IPS-20b (cell line): ENCODE measurements around the gene C5orf58.

Source experiments
- H3K27ac ChIP-seq: one replicate; pipeline ENCODE4 v1.5.1; 2013; ENCODE audit warnings: low read length
- H3K27me3 ChIP-seq: 2 replicates; pipeline ENCODE4 v1.6.1; 2013; ENCODE audit warnings: mild to moderate bottlenecking, low read length, inconsistent platforms; ENCODE audit not compliant: insufficient read depth
- H3K36me3 ChIP-seq: 2 replicates; pipeline ENCODE4 v1.6.1; 2013; ENCODE audit warnings: low read depth, mild to moderate bottlenecking, inconsistent platforms, low read length, moderate library complexity; ENCODE audit not compliant: insufficient read depth
- H3K4me1 ChIP-seq: 2 replicates; pipeline ENCODE4 v1.6.1; 2013; ENCODE audit warnings: mild to moderate bottlenecking, control low read depth, inconsistent platforms, low read length, moderate library complexity; ENCODE audit not compliant: insufficient read depth
- H3K4me3 ChIP-seq: 2 replicates; pipeline ENCODE4 v1.5.1; 2013; ENCODE audit warnings: mild to moderate bottlenecking, low read length, inconsistent platforms
- H3K9ac ChIP-seq: 2 replicates; pipeline ENCODE4 v1.6.1; 2013; ENCODE audit warnings: low read depth, mild to moderate bottlenecking, inconsistent platforms, low read length, moderate library complexity
- H3K9me3 ChIP-seq: 2 replicates; pipeline ENCODE4 v1.6.1; 2013; ENCODE audit warnings: mild to moderate bottlenecking, low read depth, low read length, inconsistent platforms; ENCODE audit not compliant: insufficient read depth

The C5orf58 gene

DNA sequence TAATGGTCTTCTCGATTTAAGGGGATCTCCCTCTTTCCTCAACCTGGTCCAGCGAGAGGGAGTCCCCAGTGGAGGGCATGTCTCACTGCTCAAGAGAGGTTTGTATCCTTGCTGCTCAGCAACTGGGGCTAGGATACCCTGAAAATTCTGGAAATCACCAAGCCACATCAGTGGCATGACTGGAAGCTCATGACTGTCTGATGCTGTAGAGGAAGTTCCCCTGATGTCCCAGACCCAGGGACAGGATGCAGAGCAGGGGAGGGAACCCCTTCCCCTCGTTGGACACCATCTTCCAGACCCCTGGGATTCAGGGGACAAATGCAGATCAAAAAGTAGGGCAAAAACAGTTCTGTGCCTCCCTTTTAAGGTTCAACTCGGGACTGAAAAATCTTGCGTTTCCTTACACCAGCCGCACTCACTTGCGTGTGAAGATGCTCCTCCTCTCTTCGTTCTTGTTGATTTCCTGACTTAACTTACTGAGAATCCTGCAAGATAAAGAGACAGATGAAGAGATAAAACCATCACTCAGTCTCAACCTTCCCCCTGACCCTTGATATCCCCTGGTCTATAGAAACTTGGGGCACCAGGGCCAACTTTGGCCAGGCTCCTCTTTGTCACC lies 42.7 kb downstream of the C5orf58 start:
- Histone ChIP-seq H3K9ac (no peak overlapping the region), H3K9me3 (no peaks in the 10 kb centered on the region), H3K4me1 (peaks cover 27% of the 10 kb centered on the region), H3K36me3 (no peaks in the 10 kb centered on the region), H3K27me3 (no peaks in the 10 kb centered on the region), H3K27ac (no peak overlapping the region), H3K4me3 (no peak overlapping the region)

DNA sequence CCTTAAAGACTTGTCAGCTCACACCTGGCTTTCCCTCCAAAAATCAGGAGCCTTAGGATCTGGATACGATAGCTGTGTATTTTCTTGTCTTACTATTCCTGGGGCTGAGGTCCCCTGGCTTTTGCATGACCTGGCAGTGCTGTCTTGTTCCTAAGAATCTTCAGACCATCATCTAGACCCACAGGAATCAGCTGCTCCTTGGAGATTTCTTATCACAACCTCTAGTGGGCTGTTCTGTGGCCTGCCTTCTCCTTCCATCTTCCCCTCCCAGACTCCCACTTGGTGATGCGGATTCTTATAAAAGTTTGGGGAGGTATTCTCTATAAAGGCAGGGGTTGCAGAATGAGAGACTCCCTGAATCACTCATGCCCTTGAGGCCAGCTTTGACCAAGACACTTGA lies 43.4 kb downstream of the C5orf58 start:
- Histone ChIP-seq H3K4me1 (peaks cover 28% of the 10 kb centered on the region), H3K9me3 (no peaks in the 10 kb centered on the region), H3K4me3 (no peak overlapping the region), H3K36me3 (no peaks in the 10 kb centered on the region), H3K27me3 (no peaks in the 10 kb centered on the region), H3K27ac (no peak overlapping the region), H3K9ac (no peak overlapping the region)

DNA sequence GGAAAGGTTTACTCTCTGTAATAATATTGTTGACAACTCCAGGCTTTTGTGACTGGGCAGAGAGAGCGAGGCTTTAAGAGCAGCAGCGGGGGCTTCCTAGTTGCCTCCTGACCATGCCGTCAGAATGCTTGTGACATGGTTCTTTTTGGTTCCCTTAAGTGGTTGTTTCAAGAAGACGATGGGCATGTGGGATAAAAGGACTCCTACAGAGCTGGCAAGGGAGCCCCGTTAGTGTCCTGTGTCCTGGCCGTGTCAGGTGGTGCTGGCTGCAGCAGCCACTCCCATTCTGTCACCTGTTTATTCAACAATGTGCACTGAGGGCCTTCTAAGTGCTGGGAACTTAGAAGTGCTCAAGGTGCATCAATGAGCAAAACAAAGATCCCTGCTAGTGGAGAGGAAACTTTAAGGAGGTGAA lies 45.1 kb downstream of the C5orf58 start:
- Histone ChIP-seq H3K9me3 (no peaks in the 10 kb centered on the region), H3K4me1 (peaks cover 28% of the 10 kb centered on the region), H3K27me3 (no peaks in the 10 kb centered on the region), H3K36me3 (no peaks in the 10 kb centered on the region), H3K9ac (no peak overlapping the region), H3K27ac (no peak overlapping the region), H3K4me3 (no peak overlapping the region)

DNA sequence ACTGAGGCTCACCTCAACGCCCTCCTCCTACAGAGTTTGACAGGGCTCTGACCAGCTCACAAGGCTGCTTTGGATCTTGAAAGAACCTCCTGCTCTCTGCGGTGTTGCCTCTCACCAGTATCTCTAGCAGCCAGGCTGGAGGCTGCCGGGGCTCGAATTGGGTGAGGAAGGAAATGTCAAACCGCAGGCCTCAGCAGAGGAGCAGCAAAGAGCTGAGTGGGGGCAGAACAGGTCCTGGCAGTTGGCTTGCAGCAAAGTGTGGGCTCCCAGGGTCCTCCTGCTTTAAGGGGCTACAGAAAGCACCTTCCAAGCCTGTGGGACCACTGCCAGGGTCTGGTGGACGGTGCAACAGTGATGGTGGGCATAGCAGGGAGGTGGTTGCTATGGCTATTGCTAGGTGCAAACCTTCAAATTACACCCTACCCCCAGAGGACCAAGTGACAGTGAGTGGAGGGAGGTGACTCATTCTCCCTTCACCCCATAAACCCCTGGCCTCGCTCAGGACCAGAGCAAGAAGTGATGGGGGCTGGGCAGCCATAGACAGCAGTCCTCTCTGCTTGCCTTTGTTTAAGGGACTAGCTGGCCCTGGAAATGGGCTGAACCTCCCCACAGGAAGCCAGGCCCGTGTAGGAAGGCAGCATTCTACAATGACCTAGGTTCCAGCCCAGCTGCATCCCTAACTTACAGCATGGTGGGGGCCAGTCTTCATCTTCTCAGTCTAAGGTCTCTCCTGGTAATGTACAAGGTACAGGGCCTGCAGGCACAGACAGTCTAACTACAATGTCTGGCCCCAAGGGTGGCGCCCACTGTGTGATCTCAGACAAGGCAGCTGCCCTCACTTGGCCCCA lies 46.0 kb downstream of the C5orf58 start:
- Histone ChIP-seq H3K27ac (no peak overlapping the region), H3K9me3 (no peaks in the 10 kb centered on the region), H3K27me3 (no peaks in the 10 kb centered on the region), H3K4me3 (no peak overlapping the region), H3K36me3 (no peaks in the 10 kb centered on the region), H3K4me1 (peaks cover 25% of the 10 kb centered on the region), H3K9ac (no peak overlapping the region)

DNA sequence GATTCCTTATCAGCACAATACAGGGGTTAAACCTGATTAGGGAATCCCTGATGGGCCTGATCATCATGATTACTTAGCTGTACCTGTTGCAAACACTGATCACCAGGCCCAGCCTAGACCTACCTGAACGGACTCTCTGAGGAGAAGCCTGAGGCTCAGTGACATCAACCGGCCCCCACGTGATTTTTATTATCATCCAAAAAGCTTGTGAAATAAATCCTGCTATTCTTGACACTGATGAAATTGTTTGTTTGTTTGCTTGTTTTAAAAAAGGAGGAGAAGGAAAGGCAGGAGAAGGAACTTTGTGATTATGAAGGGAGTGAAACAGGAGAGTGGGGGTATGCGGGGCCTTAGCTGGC lies 46.7 kb downstream of the C5orf58 start:
- no peak overlapping the region for H3K9ac ChIP-seq
- no peaks in the 10 kb centered on the region for H3K36me3 ChIP-seq
- peaks cover 5% of the 10 kb centered on the region for H3K9me3 ChIP-seq
- H3K4me3 ChIP-seq: no peak overlapping the region
- H3K4me1 ChIP-seq: peaks cover 25% of the 10 kb centered on the region
- H3K27me3 ChIP-seq: no peaks in the 10 kb centered on the region
- H3K27ac ChIP-seq: no peak overlapping the region

DNA sequence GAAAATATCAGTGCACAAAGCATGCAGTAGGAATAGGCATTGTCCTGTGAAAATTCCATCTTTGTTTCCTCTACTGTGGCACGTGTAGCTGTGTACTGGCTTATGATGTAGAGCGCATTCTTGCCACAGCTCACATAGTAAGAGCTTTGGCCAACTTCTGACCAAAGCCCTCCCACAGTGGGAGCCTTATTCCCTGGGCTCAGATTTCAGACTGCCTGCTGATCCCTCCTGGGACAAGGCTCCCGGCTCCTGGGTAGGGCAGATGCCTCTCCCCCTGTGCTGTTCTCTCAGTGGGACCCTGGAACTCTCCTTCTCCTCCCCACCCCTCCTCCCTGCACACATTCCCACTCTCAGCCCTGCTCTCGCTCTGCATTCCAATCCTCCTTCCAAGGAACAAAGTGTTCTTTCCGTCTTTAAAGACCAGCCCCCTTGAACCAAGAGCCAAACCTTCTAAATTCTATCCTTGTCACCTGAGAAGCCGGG lies 47.3 kb downstream of the C5orf58 start:
- Histone ChIP-seq H3K4me1 (peaks cover 25% of the 10 kb centered on the region), H3K9me3 (peaks cover 5% of the 10 kb centered on the region), H3K36me3 (no peaks in the 10 kb centered on the region), H3K4me3 (no peak overlapping the region; the same call in 1 of the 2 replicates), H3K27ac (no peak overlapping the region), H3K27me3 (no peaks in the 10 kb centered on the region), H3K9ac (0 out of 2 replicates have a peak overlapping the region, but pooled peaks have one; percentile 33)

DNA sequence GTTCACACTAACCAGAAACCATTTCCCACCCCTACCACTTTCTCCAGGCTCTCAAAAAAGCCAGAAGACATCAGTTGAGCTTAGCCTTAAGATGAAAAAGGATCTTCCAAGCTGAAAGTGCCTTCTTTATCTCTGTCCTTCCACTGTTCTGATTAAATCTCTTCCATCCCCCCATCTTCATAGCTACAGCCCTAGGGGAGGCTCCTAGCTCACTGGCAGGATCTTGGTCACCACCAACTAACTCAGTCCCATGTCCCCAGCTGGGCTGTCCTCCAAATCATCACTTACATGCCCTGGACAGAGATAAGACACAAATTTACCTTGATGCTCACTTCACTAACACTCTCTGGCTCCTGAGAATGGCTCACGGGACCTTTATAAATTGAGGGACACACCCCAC lies 50.5 kb downstream of the C5orf58 start:
- H3K9me3 ChIP-seq: peaks cover 5% of the 10 kb centered on the region
- H3K27ac ChIP-seq: no peak overlapping the region
- H3K9ac ChIP-seq: no peak overlapping the region
- H3K4me1 ChIP-seq: peaks cover 27% of the 10 kb centered on the region
- no peaks in the 10 kb centered on the region for H3K36me3 ChIP-seq
- no peak overlapping the region for H3K4me3 ChIP-seq
- no peaks in the 10 kb centered on the region for H3K27me3 ChIP-seq

DNA sequence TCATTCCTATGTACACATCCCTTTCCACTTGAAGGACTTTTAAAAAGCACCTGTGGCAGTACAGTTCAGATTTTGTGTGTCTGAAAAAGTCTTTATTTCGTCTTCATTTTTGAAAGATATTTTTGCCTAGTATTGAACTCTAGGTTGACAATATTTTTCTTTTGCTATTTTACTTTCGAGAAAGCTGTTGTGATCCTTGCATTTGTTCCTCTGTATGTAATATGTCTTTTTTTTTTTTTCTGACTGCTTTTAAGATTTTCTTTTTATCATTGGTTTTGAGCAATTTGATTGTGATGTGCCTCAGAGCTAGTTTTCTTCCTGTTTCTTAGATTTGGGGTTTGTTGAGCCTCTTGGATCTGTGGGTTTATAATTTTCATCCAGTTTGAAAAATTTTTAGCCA lies 51.4 kb downstream of the C5orf58 start:
- Histone ChIP-seq H3K9me3 (peaks cover 5% of the 10 kb centered on the region), H3K27ac (no peak overlapping the region), H3K4me3 (no peak overlapping the region), H3K4me1 (peaks cover 19% of the 10 kb centered on the region), H3K9ac (no peak overlapping the region), H3K36me3 (no peaks in the 10 kb centered on the region), H3K27me3 (no peaks in the 10 kb centered on the region)

DNA sequence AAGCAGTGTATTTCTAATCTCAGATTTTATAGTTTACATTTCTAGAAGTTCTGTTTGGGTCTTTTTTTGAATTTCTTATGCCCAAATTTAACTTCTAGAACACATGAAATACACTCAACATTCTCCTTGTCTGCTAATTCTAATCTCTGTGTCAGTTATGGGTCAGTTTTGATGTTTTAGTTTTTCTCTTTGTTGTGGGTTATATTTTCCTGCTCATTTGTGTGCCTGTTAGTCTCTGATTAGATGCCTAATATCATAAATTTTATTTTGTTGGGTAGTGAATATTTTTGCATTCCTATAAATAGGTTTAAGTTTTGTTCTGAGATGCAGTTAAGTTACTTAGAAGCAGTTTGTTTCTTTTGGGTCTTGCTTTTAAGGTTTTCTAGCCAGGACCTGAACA lies 52.4 kb downstream of the C5orf58 start:
- H3K27ac ChIP-seq: no peak overlapping the region
- peaks cover 9% of the 10 kb centered on the region for H3K9me3 ChIP-seq
- no peaks in the 10 kb centered on the region for H3K36me3 ChIP-seq
- H3K27me3 ChIP-seq: no peaks in the 10 kb centered on the region
- no peak overlapping the region for H3K9ac ChIP-seq
- H3K4me1 ChIP-seq: peaks cover 10% of the 10 kb centered on the region; the same call in 1 of the 2 replicates
- no peak overlapping the region for H3K4me3 ChIP-seq

DNA sequence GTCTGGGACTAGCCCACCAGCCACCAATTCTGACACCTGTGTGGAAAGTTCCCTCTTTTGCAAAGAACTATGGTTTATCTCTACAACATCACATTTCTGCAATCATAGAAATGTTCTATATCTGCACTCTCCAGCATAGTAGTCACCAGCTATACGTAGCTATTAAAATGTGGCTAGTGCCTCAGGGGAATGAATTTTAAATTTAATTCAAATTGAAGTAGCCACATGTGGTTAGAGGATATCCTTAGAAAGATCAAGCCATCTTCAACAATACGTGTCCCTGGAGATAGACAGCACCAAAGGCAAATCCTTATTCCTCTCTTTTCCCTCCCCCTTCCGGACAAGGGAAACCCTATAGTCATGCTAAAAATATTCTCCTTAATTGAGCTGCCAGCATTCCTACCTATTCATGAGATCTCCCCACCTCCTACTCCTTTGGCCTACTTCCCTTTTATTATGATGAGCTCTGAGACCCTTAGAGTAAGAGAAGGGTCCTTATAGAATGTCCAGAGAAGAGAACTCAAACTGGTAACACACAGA lies 53.7 kb downstream of the C5orf58 start:
- H3K27me3 ChIP-seq: no peaks in the 10 kb centered on the region
- H3K9ac ChIP-seq: no peak overlapping the region
- 0 out of 2 replicates have a peak overlapping the region, but pooled peaks have one; percentile 5 for H3K4me3 ChIP-seq
- no peak overlapping the region for H3K27ac ChIP-seq
- H3K9me3 ChIP-seq: peaks cover 14% of the 10 kb centered on the region
- H3K36me3 ChIP-seq: no peaks in the 10 kb centered on the region
- peaks cover 7% of the 10 kb centered on the region; the same call in 1 of the 2 replicates for H3K4me1 ChIP-seq

DNA sequence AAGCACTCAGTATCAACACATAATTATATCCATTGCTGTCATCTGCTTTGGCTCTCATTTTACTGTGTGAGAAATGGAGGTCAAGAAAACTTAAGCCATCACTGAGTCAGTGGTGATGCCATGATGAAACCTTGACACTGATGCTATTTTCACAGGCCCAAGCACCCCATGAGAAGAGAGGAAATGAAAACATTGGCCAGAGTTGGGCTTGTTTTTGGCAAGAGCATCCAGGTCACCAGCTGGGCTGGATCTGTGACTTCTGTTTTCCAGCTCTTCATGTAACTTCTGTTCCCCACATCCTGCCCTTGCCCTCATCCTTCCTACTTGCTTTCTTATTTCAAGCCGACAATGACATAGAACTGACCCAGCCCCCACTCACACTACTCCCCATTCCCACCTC lies 54.7 kb downstream of the C5orf58 start:
- no peaks in the 10 kb centered on the region for H3K27me3 ChIP-seq
- H3K36me3 ChIP-seq: no peaks in the 10 kb centered on the region
- peaks cover 14% of the 10 kb centered on the region for H3K9me3 ChIP-seq
- no peak overlapping the region for H3K27ac ChIP-seq
- peaks cover 7% of the 10 kb centered on the region; the same call in 1 of the 2 replicates for H3K4me1 ChIP-seq
- no peak overlapping the region for H3K4me3 ChIP-seq
- no peak overlapping the region for H3K9ac ChIP-seq

DNA sequence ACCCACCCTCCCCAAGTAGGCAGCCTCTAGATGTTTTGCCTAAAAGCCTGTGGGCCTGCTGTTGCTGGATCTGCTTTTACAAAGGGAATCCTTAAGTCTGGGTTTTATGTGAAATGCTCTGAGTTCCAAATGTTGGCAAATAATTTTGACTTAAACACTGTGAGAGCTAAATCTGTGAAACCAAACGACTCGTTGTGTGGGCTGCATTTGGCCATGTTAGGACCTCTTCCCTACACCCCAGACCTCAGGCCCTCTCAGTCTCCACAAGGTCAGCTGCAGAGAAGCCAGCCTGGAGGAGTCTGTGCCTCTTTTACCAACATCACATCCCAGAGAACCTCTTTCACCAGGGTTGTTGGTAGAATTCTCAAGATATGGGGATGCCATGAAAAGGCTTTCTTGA lies 55.4 kb downstream of the C5orf58 start:
- H3K9ac ChIP-seq: no peak overlapping the region

More for the DNA sequence above, 55.4 kb downstream of the C5orf58 start:
- Histone ChIP-seq H3K9me3 (peaks cover 14% of the 10 kb centered on the region), H3K27me3 (no peaks in the 10 kb centered on the region), H3K4me3 (no peak overlapping the region), H3K4me1 (peaks cover 7% of the 10 kb centered on the region; the same call in 1 of the 2 replicates), H3K36me3 (no peaks in the 10 kb centered on the region), H3K27ac (no peak overlapping the region)
